Measurements from ENCODE around the gene SPHK1.
A peak's percentile ranks its signal among the peaks of the same experiment; 100 is the strongest.

SPHK1 gene

DNA sequence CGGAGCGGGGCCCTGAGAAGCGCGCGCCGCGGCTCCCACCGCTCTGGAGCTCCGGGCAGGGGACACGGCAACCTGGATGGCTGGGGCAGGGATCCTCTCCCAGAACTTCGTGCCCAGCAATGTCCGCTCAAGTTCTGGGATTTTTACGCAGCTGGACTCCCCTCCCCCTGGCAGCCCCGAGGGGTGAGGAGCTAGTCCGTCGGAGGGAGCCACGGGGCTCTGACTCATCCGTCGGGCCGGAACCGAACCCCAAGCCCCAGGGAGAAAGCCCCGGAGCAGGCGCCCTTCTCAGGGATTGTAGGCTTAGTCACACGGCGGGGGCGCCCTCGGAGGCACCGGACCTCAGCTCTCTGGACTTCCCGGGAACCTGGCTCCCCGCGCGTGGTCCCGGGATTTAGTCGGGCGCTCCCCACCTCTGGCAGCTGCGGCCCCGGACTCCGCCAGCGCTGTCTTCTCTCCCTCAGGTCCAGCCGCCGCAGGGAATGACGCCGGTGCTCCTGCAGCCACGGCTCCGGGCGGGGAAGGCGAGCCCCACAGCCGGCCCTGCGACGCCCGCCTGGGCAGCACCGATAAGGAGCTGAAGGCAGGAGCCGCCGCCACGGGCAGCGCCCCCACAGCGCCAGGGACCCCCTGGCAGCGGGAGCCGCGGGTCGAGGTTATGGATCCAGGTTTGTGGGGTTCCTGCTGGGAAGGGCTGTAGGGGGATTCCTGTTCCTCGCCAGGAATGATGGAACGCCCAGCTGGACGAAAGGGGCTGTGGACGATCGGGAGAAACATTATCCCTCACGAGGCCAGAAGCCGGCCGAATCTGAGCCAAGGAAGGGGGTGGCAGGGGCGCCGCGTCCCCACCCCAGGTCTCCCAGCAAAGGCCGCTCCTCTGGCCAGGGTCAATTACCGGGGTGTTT is 830 bp downstream of the SPHK1 start:
- peak; percentile 35 for DNase-seq

DNA sequence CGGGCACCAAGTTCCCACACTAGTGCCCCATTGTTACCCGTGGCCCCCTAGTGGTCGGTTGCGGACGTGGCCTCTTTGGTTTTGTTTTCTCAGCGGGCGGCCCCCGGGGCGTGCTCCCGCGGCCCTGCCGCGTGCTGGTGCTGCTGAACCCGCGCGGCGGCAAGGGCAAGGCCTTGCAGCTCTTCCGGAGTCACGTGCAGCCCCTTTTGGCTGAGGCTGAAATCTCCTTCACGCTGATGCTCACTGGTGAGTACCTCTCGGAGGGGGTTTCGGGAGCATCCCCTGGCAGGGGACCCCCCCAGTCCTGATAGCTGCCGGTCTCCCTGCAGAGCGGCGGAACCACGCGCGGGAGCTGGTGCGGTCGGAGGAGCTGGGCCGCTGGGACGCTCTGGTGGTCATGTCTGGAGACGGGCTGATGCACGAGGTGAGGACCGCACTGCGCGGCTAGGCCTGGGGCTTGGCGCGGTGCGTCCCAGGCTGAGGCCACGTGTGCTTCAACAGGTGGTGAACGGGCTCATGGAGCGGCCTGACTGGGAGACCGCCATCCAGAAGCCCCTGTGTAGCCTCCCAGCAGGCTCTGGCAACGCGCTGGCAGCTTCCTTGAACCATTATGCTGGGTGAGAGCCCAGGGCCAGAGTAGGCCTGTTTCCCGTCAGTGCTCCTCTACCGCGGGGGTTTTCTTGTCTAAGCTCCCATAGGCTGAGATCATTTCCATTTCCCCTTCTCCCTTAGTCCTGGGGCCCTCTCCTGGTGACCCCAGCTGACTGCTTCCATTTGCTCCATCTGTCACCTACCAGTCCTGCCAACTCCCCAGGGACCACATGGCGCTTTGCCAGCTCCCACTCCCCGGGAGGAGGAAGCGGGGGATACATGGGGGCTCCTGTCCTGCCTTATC is 1.7 kb downstream of the SPHK1 start:
- peak; percentile 86 for DNase-seq

DNA sequence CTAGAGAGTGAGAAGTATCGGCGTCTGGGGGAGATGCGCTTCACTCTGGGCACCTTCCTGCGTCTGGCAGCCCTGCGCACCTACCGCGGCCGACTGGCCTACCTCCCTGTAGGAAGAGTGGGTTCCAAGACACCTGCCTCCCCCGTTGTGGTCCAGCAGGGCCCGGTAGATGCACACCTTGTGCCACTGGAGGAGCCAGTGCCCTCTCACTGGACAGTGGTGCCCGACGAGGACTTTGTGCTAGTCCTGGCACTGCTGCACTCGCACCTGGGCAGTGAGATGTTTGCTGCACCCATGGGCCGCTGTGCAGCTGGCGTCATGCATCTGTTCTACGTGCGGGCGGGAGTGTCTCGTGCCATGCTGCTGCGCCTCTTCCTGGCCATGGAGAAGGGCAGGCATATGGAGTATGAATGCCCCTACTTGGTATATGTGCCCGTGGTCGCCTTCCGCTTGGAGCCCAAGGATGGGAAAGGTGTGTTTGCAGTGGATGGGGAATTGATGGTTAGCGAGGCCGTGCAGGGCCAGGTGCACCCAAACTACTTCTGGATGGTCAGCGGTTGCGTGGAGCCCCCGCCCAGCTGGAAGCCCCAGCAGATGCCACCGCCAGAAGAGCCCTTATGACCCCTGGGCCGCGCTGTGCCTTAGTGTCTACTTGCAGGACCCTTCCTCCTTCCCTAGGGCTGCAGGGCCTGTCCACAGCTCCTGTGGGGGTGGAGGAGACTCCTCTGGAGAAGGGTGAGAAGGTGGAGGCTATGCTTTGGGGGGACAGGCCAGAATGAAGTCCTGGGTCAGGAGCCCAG is 2.8 kb downstream of the SPHK1 start:
- DNase-seq: no peak

DNA sequence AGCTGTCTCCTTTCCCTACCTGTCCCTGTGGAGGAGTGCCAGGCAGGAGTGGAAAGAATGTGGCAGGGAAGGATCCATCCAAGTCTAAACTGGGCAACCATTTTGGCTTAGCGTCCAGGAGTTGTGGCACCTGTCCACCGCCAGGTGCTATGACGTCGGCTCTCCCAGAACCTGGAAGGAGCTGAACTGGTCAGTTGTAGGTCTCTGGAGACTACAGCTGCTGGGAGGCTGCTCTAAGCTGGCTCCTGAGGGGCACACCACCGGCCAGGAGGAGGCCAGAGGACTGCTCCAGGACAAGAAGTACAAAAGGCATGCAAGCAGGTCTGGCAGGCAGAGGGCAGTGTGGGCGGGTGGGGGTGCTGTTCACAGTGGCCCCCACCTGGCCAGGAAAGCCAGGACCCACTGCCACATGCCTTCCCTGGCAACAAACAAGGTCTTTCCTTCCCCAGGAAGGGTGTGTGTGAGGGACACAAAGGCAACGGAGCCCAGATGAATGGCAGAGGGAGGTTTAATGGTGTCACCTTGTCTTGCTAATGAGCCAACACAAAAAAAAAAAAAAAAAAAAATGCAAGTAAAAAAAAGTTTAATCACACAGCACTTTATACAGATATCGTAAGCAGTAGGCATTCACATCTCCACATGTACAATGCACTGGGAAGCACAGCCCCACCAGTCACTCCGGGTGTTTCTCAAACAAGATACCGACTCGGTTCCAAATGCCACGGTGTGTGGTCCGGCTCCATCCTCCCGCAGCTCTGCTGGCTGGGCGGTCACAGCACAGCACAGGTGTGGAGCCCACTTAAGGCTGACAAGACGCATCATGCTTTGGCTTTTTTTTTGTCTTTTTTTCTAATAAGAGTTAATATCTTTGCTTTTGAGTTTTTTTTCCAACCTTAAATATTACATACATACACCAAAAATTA is 4.8 kb downstream of the SPHK1 start:
- DNase-seq: no peak

DNA sequence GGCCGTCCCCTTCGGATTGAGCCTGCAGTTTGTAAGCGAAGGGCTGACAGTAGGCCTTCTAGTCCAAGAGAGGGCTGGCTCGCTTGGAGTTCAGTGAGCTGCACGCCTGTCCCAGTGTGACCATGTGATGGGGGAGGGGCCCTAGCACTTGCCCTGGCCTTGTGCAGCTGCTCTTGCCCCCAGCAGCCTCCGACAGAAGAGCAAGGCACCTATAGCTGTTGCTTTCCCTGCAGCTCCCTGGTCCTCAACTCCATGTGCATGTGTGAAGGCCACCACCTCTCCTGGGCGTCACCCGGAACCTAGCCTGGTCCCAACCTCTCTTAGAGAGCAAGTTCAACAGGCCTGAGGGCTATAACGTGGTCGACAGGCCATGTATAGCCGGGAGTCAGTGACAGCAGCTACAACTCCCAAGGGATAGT is 5.6 kb downstream of the SPHK1 start:
- DNase-seq: no peak

DNA sequence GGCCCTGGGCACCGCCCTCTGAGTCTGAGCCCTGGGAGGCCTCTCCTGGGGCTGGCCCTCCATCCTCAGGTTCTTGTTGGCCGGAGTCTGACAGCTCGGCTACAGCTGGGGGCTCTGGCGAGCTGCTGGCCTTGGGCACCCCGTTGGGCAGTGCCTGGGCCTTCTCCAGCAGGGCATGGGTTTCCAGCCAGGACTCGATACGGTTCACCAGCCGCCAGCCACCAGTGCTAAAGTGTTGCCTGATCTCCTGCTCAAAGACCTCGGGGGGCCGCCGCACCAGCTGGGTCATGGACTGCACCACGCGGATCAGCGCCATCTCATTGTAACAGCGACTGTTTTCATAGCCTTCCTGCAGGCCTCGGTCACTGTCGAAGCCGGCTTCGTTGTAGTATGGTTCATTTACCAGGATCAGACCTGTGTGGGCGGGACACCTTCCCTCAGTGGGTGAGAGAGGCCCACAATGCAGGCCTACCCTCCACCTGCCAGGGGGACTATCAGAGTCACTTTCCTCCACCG is 6.8 kb downstream of the SPHK1 start:
- DNase-seq: no peak

DNA sequence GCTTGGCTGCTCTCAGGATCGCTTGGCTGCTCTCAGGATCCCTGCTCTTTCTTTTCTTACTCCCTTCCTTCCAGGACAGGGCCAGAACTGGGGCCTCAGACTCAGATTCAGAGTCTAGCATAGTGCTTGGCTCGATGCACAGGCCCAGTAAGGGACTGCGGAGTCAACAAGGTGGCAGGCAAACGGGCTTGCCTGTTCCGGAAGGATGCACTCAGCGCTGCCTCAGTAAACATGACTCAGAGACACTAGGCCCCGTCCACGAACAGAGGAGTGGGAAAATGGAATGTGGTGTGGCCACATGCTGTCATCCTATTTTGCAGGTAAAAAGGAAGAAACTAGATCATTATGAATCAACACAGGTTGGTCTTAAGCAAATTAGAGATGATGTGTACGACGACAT is 9.8 kb downstream of the SPHK1 start:
- DNase-seq: no peak

DNA sequence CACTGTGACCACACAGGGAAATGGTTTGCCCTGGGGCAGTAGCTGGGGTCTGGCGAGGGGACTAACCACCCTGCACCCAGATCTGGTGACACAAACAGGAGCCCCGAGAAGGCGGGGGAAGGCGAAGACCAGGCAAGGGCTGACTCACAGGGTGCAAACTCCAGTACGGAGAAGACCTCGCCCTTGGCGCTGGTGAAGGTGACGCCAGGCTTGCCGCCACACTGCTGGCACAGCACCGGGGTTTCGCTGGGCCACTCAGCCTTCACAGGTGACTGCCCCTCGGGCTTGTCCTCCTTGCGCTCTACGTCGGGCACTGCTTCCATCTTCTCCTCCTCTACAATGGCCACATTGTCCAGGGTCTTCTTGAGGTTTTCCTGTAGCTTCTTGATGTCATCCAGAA is 11.6 kb downstream of the SPHK1 start:
- DNase-seq: no peak

DNA sequence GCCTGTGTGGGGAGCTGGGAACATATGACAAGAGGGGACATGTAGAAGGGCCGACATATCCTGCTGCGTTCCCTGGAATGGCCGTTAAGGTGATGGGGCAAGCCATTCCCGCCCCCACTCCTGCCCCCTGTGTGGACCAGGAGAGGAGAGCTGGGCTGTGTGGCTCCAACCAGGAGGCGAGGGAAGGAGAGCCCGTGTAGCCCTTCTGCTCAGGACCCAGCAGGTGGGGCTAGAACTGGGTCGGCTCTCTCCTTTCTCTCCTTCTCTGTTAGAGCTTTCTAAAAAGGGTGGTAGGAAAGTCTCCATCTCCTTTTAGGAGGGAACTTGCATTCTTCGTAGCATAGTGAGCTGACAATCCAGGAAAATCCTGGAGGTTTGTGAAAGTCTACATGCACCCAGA is 12.8 kb downstream of the SPHK1 start:
- DNase-seq: no peak

DNA sequence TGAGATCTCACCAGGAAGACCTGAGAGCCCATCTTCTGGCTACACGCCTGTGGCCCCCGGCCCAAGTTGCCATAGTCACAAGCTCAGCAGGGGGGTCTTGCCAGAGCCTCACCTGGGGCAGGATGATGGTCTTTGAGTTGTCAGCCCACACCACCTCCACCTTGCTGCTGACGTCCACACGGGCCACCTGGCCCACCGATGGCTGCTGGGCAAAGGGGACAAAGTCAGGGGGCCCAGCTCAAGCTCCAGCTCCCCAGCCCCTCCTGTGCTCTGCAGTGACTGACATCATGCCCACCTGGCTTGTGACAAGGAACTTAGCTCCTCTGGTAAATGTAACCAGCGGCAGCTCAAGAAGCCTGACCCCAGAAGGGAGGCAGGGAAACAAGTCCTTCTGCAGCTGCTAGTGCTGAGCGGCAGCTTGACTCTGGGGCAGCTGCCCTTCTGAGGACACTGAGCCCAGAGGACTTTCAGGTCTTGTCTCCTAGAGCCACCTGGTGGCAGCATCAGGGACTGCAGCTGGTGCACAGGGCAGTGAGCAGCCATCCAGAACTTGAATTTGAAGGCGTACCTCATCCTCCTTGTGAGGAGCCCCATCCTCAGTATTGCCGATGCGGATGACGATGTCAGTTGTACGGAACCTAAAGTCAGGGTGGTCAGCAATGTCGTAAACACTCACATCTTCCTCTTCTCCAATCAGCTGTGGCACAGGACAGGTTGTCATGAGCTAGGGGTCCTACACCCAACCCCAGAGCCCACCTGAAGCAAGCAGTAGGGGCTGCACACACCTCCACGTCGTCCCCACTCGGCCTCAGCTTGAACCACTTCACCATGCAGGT is 13.5 kb downstream of the SPHK1 start:
- peak; percentile 83 for DNase-seq

DNA sequence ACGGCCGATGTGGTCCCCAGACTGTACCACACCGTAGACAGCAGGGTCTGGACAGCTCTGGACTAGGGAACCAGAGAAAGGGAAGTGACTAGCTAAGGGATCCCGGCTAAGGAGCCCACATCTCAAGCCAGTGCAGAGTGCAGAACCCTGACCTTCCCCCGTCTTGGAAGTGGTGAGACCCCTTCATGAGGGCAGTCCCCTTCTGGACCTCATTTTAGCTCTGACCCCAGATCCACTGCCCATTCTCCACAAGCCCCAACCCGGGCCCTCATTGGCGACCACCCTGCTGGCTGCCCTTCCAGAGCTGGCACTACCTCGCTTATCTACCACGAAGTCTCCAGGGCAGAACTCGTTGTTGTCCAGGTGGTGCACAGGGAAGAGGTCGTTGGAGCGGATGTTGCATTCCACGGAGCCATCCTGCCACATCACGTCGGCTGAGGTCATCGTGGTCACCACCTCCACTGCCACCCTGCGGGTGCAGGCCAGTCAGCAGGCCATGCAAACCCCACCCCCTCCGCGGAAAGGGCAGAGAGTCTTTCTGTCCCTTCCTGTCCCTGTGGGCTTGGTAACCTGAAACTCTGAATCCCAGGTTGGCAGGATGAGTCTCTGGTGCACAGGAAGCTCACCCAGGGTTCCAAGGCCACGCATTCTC is 14.2 kb downstream of the SPHK1 start:
- no peak for DNase-seq

DNA sequence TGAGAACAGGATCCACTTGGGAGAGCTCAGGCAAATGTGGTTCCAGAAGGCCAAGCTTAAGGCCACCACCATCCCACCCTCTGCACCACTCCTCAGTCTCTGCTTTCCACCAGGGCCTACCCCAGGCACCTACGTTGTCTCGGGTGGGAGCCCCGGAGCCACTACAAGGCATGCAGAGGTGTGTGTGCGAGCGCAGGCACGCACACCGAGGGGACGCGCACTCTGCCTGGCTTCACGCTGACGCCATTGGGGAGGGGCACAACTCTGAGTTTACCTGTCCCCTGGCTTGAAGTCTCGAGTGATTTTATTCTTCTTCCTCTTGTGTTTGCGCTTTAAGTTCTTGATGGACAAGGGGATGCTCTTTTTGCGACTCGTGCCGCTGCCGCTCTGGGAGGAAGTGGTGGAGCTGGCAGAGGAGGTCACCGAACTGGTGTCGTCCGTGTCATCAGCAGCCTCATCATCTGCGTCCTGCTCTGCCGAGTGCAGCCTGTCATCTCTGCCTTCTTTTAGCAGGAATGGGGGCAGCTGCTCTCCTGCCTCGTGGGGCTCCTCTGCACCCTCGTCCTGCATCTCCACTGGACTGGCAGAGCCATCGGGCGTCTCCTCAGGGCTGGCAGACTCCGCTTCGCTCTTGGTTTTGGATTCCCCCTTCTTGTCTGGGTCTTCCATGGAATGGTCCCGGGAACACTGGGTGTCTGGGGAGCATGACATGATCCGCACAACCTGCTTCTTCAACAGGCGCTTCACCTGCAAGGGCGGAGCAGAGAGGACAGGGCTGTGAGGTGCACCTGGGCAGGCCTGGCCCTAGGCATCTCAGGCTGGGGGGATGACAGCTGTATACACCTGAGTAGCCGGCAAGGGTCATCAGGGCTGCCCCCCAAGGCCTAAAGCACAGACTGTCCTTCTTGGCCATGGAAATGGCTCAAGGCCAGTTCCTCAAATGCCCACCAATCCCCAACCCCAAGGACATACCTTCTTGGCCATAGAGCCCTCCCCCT is 15.1 kb downstream of the SPHK1 start:
- no peak for DNase-seq

DNA sequence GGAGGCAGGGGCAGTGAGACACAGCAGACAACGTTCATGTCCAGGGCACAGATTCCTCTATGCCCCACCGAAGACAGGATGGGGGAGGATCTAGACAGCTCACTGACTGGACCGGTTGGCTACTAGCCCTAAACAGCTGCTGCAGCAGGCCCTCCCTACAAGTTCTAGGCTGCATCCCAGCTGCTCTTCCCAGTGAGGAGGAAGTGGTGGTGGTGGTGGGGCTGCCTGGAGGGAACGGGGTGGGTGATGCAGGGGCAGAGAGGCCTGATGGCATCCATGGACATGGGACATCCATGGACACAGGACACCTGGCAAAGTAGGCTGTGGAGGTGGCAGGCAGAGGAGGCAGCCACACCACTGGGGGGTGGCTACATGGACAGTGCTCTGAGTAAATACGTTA is 18.3 kb downstream of the SPHK1 start:
- DNase-seq: no peak

DNA sequence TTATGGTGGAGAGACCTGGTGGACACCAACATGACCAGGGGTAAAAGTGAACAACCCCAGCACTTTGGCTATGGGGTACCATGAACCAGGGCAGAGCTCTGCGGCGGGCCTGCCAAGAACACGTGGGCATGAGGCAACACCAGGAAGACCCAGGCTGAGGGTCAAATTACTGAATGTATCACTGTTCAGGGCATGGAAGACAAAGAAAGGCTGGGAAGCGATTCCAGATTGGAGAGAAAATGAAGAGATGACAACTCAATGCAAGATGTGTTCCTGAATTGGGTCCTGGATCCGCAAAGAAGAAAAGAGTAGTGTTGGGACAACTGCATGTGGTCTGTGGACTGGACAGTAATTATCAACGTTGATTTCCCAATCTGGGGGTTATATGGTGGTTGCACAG is 19.8 kb downstream of the SPHK1 start:
- DNase-seq: no peak

DNA sequence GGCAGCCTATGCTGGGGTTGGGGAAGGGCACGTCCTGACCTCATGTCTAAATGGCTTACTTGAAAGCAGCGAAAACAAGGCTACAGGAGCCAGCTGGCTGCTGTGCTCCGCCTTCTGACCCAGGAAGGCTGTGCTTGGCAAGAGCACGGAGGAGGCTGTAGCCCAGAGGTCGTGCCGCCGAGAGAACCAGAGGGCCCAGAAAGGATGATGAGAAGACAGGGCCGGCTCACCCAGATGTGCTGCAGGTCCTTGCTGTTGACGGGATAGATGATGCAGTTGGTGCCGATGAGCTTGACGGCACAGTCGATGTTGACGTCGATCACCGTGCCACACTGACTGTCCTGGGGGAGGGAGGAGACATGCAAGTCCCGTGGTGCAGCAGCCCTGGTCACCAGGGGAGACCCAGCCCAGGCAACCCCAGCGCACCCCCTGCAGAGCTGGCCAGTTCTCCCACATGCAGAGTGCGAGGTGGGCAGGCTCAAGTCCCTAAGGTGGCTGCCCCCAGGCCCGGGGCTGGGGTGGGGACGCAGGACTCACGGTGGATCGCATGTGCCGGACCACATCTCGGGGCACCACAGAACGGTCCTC is 20.7 kb downstream of the SPHK1 start:
- no peak for DNase-seq

DNA sequence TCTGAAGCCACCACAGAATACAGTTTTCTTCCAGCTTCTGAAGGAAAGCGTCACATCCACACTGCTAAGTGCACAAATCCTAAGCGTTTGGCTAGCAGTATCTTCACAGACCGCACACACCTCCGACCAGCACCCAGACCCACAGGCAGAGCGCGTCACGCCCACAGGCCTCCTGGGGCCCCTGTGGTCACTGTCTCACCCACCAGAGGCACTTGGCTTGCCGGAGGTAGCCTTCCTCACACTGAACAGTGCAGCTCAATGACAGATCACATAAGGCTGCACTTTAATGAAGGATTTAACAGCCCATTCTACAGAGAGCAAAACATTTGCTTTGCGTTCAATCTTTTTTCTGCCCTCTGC is 21.2 kb downstream of the SPHK1 start:
- DNase-seq: no peak

DNA sequence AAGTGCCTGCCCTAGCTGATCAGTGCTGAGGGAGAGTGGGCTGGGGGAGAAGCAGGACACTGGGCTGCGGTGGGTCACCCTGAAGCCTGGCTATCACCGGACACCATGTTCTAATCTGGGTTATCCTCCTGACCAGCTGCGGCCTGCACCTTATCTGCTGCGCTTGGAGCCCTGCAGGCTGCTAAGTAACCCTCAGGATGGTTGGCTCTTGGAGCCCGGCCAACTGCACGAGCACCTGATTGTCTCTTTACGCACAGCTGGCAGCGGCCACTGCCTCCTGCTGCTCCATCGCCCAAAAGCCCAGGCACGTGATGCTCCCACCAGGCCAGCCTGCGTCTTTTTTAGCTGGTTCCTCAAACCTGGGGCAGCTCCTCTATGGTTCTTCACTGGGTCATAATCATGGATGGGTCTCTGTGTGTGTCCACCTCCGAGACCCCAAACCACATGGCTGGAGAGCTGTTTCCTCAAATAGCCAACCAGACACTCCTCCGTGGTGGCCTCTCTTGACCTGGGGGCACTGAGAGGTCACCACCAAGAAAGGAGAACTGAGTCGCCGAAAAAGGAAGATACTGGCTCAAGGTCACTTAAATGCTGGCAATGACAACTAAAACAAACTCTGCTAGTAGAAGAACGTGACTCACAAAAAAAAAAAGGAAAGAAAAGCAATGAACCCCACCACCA is 21.7 kb downstream of the SPHK1 start:
- DNase-seq: no peak

DNA sequence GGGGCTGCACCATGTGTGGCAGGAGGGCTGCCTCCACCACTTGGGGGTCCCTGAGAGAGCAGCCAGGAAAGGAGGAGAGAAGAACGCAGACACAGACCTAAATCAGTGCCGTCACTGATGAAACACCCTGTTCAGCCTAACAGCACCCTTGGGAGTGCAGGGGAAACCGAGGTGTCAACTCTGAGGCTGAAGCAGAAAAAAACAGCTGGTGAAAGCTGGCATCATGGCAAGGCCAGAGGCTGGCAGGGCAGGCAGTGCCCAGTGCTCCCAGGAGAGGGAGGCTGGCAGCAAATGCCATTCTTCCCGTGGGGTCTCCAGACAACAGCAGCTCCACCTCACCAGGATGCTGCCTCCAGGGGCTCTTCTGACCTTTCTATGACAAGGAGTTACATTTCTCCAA is 23.1 kb downstream of the SPHK1 start:
- DNase-seq: no peak

Data from stimulated activated CD4-positive, alpha-beta T cell treated with anti-CD3 and anti-CD28 coated beads, Interleukin-1b, Interleukin-23, amount 100 ng/mL, for 48 hours (primary cell).